ENCODE measurements around the gene TMEM132D. TPM values are rescaled to one million over a fixed set of nuclear protein-coding genes. Genes with fewer than 3 reads are reported as not detected.

Gene TMEM132D
- total RNA-seq, 4 donors from 2014 or later = not detected

GRCh38 chr12:129394177-129394825 is 509.5 kb downstream of the TMEM132D start:
- no peak for TF ChIP-seq CTCF (IDR thresholded peaks at IDR 0.05; ENCODE audit: low read depth)

- TF ChIP-seq CTCF (IDR thresholded peaks at IDR 0.05; ENCODE audit: low read depth) = no peak
Measured at GRCh38 chr12:129393357-129393937, 510.4 kb downstream of the TMEM132D start.

GRCh38 chr12:129385637-129385990 is 518.2 kb downstream of the TMEM132D start:
- TF ChIP-seq CTCF (IDR thresholded peaks at IDR 0.05; ENCODE audit: low read depth) = no peak

- no peak for TF ChIP-seq CTCF (IDR thresholded peaks at IDR 0.05; ENCODE audit: low read depth)
Measured at GRCh38 chr12:129383956-129384355, 519.9 kb downstream of the TMEM132D start.

GRCh38 chr12:129381715-129382114 is 522.1 kb downstream of the TMEM132D start:
- no peak for TF ChIP-seq CTCF (IDR thresholded peaks at IDR 0.05; ENCODE audit: low read depth)

- TF ChIP-seq CTCF (IDR thresholded peaks at IDR 0.05; ENCODE audit: low read depth) = no peak
Measured at GRCh38 chr12:129379076-129379804, 524.6 kb downstream of the TMEM132D start.

- TF ChIP-seq CTCF (IDR thresholded peaks at IDR 0.05; ENCODE audit: low read depth) = no peak
Measured at GRCh38 chr12:129378496-129378895, 525.3 kb downstream of the TMEM132D start.
